A673 (cell line): ENCODE results near the gene DUOX1. TPM values are rescaled to one million over a fixed set of nuclear protein-coding genes. Genes with fewer than 3 reads are reported as not detected.

Source experiments
- BruUV-seq: library from RNA; stranded (reverse); fragments of 400-500 nt; replicated peaks from 2 replicates; lab custom pipeline; 2021; lab: Mats Ljungman, UMichigan
- CTCF ChIA-PET: fragments of 300-600 bp; sonication (Branson Sonifier 250); formaldehyde crosslinking; loops from one replicate; lab custom pipeline; 2022; ENCODE audit warnings: antibody characterized with exemption; lab: Charles Lee
- POLR2A ChIA-PET: fragments of 300-600 bp; sonication (Branson Sonifier 250); formaldehyde crosslinking; loops from one replicate; lab custom pipeline; 2022; ENCODE audit warnings: antibody characterized with exemption; ENCODE audit not compliant: low non-redundant PET; lab: Charles Lee
- DNase-seq: peaks from one replicate; pipeline ENCODE4 v3.0.0-alpha.2; 2015; ENCODE audit warnings: low spot score
- H3K27ac ChIP-seq: fragments of 200-600 bp; sonication (generic); 2 replicates; pipeline ENCODE4 v1.5.1; 2016; ENCODE audit warnings: mixed run types, low read depth, mild to moderate bottlenecking, mixed read lengths, antibody characterized with exemption, low read length; ENCODE audit not compliant: poor library complexity, severe bottlenecking
- H3K27me3 ChIP-seq: fragments of 200-600 bp; sonication (generic); replicated peaks from 2 replicates; pipeline ENCODE4 v1.6.1; 2017; ENCODE audit warnings: mixed run types, low read depth, mild to moderate bottlenecking, mixed read lengths, antibody characterized with exemption, low read length; ENCODE audit not compliant: insufficient read depth, poor library complexity
- H3K36me3 ChIP-seq: fragments of 200-600 bp; sonication (generic); 2 replicates; pipeline ENCODE4 v1.6.1; 2016; ENCODE audit warnings: mixed run types, mild to moderate bottlenecking, mixed read lengths, antibody characterized with exemption, low read length; ENCODE audit not compliant: insufficient read depth, poor library complexity, severe bottlenecking
- H3K4me1 ChIP-seq: fragments of 200-600 bp; sonication (generic); 2 replicates; pipeline ENCODE4 v1.6.1; 2017; ENCODE audit warnings: mixed run types, mild to moderate bottlenecking, mixed read lengths, antibody characterized with exemption, low read length; ENCODE audit not compliant: insufficient read depth, poor library complexity, severe bottlenecking
- H3K4me3 ChIP-seq: fragments of 200-600 bp; sonication (generic); 2 replicates; pipeline ENCODE4 v1.5.1; 2016; ENCODE audit warnings: low read depth, mixed run types, mild to moderate bottlenecking, mixed read lengths, low read length; ENCODE audit not compliant: poor library complexity, severe bottlenecking
- H3K9me3 ChIP-seq: fragments of 200-600 bp; sonication (generic); 2 replicates; pipeline ENCODE4 v1.6.1; 2016; ENCODE audit warnings: mixed run types, low read depth, mild to moderate bottlenecking, mixed read lengths, antibody characterized with exemption, low read length; ENCODE audit not compliant: poor library complexity, severe bottlenecking
- EZH2 ChIP-seq: fragments of 200-600 bp; sonication (generic); IDR thresholded peaks from 2 replicates; pipeline ENCODE4 v1.6.1; 2017; ENCODE audit warnings: borderline replicate concordance, low read depth, mild to moderate bottlenecking, mixed read lengths, antibody characterized with exemption, low read length; ENCODE audit not compliant: poor library complexity, severe bottlenecking
- intact Hi-C: fragments of 100-400 bp; cut with micrococcal nuclease; formaldehyde crosslinking; loops from one replicate; pipeline ENCODE4 v1.10.0; 2022; ENCODE audit not compliant: unreplicated experiment
- total RNA-seq: library from RNA; stranded (reverse); gene quantifications from 2 replicates; pipeline ENCODE4 v1.2.3, GENCODE V29; 2021
- TF ChIP-seq, protein P1 (sequence below): fragments of 300-800, 200-600 bp; sonication (generic); conservative IDR thresholded peaks from 2 replicates; pipeline ENCODE4 v1.5.1; 2017; ENCODE audit warnings: low read depth, mild to moderate bottlenecking, antibody characterized with exemption, low read length, moderate library complexity, mixed read lengths

The DUOX1 gene
- total RNA-seq, 1 experiment from 2014 or later = 1.7 TPM

DNA sequence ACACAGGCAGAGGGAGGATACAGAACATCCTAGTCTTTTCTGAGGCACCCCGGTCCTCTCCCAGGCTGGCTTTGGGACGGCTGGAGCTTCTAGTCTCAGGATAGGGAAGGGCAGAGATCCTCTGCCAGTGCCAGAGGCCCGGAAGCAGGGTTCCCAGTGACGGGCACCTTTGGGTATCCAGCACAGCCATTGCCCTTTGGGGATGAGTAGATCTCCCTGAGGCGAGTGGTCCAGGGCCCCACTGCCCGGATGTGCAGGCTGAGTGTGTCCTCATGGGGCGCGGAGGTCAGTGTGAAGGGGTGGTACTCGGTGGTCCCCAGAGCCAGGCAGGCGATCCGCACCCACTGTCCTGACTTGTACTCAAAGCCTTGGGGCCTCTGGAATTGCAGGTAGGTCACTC lies 34.1 kb upstream of the DUOX1 start:
- Histone ChIP-seq H3K27me3 (no peaks in the 10 kb centered on the region), H3K4me1 (no peaks in the 10 kb centered on the region), H3K36me3 (no peaks in the 10 kb centered on the region), H3K4me3 (no peak overlapping the region), H3K27ac (no peak overlapping the region), H3K9me3 (no peaks in the 10 kb centered on the region)
- ChIA-PET CTCF (no interaction called here), POLR2A (no interaction called here)
- TF ChIP-seq, protein P1, sequence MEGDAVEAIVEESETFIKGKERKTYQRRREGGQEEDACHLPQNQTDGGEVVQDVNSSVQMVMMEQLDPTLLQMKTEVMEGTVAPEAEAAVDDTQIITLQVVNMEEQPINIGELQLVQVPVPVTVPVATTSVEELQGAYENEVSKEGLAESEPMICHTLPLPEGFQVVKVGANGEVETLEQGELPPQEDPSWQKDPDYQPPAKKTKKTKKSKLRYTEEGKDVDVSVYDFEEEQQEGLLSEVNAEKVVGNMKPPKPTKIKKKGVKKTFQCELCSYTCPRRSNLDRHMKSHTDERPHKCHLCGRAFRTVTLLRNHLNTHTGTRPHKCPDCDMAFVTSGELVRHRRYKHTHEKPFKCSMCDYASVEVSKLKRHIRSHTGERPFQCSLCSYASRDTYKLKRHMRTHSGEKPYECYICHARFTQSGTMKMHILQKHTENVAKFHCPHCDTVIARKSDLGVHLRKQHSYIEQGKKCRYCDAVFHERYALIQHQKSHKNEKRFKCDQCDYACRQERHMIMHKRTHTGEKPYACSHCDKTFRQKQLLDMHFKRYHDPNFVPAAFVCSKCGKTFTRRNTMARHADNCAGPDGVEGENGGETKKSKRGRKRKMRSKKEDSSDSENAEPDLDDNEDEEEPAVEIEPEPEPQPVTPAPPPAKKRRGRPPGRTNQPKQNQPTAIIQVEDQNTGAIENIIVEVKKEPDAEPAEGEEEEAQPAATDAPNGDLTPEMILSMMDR = no peak
- TF ChIP-seq EZH2 = no peak
- DNase-seq = no peak
- intact Hi-C loops = no loop called here
- no TSS peak for BruUV-seq

DNA sequence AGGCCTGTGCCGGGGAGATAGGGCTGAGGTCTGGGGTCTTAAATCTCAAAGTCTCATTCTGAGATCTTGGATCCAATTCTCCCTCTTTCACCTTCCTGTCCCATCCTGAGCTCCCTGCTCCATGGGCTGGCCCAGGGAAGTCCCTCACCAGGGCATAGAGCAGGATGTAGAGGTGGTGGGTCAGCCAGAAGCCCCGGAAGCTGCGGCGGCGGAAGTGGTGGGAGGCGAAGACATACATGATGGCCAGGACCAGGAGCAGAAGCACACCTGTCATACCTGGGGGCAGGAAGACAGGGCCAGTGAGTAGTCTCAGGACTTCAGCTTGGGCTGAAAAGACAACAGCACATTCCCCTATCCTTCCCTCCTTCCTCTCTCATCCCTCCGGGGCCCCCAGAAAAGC lies 32.3 kb upstream of the DUOX1 start:
- Histone ChIP-seq H3K27me3 (no peaks in the 10 kb centered on the region), H3K9me3 (no peaks in the 10 kb centered on the region), H3K27ac (no peak overlapping the region), H3K4me3 (no peak overlapping the region), H3K36me3 (no peaks in the 10 kb centered on the region), H3K4me1 (no peaks in the 10 kb centered on the region)
- ChIA-PET CTCF (interaction anchor here (1.0 kb wide), 1 partner anchor 21 kb away, joined by 3 read pairs; no protein-coding TSS in a partner anchor), POLR2A (no interaction called here)
- intact Hi-C loops = no loop called here
- no peak for DNase-seq
- BruUV-seq = no TSS peak
- TF ChIP-seq EZH2 = no peak
- TF ChIP-seq, protein P1 = no peak

DNA sequence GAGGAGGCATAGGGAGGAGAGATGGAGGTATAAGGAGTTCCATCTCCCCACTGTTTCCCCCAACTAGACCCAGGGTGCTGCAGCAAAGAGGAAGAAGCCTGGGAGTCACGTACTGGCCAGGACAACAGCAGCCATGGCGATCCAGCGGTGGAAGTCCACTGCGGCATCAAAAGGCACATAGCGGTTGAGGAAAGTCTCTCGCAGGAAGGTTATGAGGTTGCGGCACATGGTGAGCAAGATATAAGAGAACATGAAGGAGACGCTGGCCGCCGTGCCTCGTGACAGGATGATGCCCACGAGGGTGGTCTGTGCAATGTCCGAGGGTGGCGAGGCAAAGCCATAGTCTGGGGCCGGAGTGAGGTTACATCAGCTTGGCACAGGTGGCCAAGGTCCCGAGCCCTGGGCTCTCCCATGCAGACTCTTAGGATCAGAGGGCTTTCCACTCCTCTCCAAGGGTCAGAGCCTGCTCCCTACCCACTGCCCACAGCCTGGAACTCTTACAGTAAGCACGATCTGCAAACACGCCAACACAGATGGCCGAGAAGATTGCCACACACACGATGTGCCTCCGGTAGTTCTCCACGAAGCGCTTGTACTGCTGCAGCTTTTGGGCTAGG lies 30.1 kb upstream of the DUOX1 start:
- TF ChIP-seq, protein P1 = no peak
- TF ChIP-seq EZH2 = no peak
- POLR2A ChIA-PET = no interaction called here
- no peaks in the 10 kb centered on the region for H3K36me3 ChIP-seq
- CTCF ChIA-PET = no interaction called here
- H3K27me3 ChIP-seq = no peaks in the 10 kb centered on the region
- no peak overlapping the region for H3K4me3 ChIP-seq
- no peaks in the 10 kb centered on the region for H3K9me3 ChIP-seq
- no TSS peak for BruUV-seq
- no peak for DNase-seq
- H3K4me1 ChIP-seq = no peaks in the 10 kb centered on the region
- H3K27ac ChIP-seq = no peak overlapping the region
- intact Hi-C loops = no loop called here
